Measurements from ENCODE around the gene OR10K2.

DNA sequence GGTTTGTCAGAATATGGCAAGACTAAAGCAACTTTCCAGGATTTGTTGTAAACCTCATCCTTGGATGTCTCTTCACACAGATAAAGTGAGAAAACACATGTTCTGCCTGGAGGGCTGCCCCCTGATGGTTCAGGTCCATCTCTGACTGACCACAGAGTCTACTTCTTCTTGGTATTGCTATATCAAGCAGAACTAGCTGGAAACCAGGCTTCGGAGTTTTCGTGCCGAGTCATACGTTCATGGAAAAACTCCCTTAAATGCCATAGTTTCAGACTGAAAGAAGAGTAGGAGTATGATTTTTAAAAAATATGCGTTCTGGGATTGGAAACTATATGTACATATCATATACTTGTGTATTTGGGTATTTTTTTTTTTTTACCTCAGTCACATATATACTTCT is 32.6 kb downstream of the OR10K2 start:
- TF ChIP-seq, protein P1, sequence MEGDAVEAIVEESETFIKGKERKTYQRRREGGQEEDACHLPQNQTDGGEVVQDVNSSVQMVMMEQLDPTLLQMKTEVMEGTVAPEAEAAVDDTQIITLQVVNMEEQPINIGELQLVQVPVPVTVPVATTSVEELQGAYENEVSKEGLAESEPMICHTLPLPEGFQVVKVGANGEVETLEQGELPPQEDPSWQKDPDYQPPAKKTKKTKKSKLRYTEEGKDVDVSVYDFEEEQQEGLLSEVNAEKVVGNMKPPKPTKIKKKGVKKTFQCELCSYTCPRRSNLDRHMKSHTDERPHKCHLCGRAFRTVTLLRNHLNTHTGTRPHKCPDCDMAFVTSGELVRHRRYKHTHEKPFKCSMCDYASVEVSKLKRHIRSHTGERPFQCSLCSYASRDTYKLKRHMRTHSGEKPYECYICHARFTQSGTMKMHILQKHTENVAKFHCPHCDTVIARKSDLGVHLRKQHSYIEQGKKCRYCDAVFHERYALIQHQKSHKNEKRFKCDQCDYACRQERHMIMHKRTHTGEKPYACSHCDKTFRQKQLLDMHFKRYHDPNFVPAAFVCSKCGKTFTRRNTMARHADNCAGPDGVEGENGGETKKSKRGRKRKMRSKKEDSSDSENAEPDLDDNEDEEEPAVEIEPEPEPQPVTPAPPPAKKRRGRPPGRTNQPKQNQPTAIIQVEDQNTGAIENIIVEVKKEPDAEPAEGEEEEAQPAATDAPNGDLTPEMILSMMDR (IDR thresholded peaks at IDR 0.05; ENCODE audit: low read depth, low read length, missing input control) = no peak
- TF ChIP-seq TAF1 (conservative IDR thresholded peaks at IDR 0.05) (no peak), SP1 (IDR thresholded peaks at IDR 0.05) (no peak), RAD21 (IDR thresholded peaks at IDR 0.05) (no peak), YY1 (IDR thresholded peaks at IDR 0.05) (no peak), JUND (IDR thresholded peaks at IDR 0.05) (no peak), GABPA (IDR thresholded peaks at IDR 0.05 in 1 of 2, conservative IDR thresholded peaks at IDR 0.05 in 1 of 2) (no peak), HNF4A (conservative IDR thresholded peaks at IDR 0.05) (no peak), EGR1 (IDR thresholded peaks at IDR 0.05; ENCODE audit: low read depth in 2 of 2) (no peak)
- TF ChIP-seq, protein P2, sequence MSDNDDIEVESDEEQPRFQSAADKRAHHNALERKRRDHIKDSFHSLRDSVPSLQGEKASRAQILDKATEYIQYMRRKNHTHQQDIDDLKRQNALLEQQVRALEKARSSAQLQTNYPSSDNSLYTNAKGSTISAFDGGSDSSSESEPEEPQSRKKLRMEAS (IDR thresholded peaks at IDR 0.05) = no peak
- TF ChIP-seq, protein P3, sequence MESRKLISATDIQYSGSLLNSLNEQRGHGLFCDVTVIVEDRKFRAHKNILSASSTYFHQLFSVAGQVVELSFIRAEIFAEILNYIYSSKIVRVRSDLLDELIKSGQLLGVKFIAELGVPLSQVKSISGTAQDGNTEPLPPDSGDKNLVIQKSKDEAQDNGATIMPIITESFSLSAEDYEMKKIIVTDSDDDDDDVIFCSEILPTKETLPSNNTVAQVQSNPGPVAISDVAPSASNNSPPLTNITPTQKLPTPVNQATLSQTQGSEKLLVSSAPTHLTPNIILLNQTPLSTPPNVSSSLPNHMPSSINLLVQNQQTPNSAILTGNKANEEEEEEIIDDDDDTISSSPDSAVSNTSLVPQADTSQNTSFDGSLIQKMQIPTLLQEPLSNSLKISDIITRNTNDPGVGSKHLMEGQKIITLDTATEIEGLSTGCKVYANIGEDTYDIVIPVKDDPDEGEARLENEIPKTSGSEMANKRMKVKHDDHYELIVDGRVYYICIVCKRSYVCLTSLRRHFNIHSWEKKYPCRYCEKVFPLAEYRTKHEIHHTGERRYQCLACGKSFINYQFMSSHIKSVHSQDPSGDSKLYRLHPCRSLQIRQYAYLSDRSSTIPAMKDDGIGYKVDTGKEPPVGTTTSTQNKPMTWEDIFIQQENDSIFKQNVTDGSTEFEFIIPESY (IDR thresholded peaks at IDR 0.05) = no peak
- TF ChIP-seq, protein P4, sequence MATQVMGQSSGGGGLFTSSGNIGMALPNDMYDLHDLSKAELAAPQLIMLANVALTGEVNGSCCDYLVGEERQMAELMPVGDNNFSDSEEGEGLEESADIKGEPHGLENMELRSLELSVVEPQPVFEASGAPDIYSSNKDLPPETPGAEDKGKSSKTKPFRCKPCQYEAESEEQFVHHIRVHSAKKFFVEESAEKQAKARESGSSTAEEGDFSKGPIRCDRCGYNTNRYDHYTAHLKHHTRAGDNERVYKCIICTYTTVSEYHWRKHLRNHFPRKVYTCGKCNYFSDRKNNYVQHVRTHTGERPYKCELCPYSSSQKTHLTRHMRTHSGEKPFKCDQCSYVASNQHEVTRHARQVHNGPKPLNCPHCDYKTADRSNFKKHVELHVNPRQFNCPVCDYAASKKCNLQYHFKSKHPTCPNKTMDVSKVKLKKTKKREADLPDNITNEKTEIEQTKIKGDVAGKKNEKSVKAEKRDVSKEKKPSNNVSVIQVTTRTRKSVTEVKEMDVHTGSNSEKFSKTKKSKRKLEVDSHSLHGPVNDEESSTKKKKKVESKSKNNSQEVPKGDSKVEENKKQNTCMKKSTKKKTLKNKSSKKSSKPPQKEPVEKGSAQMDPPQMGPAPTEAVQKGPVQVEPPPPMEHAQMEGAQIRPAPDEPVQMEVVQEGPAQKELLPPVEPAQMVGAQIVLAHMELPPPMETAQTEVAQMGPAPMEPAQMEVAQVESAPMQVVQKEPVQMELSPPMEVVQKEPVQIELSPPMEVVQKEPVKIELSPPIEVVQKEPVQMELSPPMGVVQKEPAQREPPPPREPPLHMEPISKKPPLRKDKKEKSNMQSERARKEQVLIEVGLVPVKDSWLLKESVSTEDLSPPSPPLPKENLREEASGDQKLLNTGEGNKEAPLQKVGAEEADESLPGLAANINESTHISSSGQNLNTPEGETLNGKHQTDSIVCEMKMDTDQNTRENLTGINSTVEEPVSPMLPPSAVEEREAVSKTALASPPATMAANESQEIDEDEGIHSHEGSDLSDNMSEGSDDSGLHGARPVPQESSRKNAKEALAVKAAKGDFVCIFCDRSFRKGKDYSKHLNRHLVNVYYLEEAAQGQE (IDR thresholded peaks at IDR 0.05) = no peak
- TF ChIP-seq, protein P5, sequence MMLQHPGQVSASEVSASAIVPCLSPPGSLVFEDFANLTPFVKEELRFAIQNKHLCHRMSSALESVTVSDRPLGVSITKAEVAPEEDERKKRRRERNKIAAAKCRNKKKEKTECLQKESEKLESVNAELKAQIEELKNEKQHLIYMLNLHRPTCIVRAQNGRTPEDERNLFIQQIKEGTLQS (IDR thresholded peaks at IDR 0.05) = no peak
